GM23248 (cell line): Measurements from ENCODE around the gene LZTFL1. TPM values are rescaled to one million over a fixed set of nuclear protein-coding genes. Genes with fewer than 3 reads are reported as not detected.

ENCODE experiments used
- DNase-seq: peaks from one replicate; pipeline ENCODE4 v3.0.0-alpha.2; 2015
- H2AFZ ChIP-seq: fragments of 200-600 bp; sonication (generic); 2 replicates; pipeline ENCODE4 v1.6.1; 2016; ENCODE audit warnings: antibody characterized with exemption
- H3F3A ChIP-seq: fragments of 200-600 bp; sonication (generic); 2 replicates; pipeline ENCODE4 v1.6.1; 2016; ENCODE audit warnings: mild to moderate bottlenecking, antibody characterized with exemption, mixed run types; ENCODE audit not compliant: insufficient read depth
- H3K27ac ChIP-seq: fragments of 200-600 bp; sonication (generic); 2 replicates; pipeline ENCODE4 v1.5.1; 2016; ENCODE audit warnings: mild to moderate bottlenecking
- H3K27me3 ChIP-seq: fragments of 200-600 bp; sonication (generic); replicated peaks from 2 replicates; pipeline ENCODE4 v1.6.1; 2016; ENCODE audit warnings: mild to moderate bottlenecking; ENCODE audit not compliant: insufficient read depth
- H3K36me3 ChIP-seq: fragments of 200-600 bp; sonication (generic); 2 replicates; pipeline ENCODE4 v1.6.1; 2016; ENCODE audit warnings: low read depth, mild to moderate bottlenecking
- H3K4me1 ChIP-seq: fragments of 200-600 bp; sonication (generic); 2 replicates; pipeline ENCODE4 v1.6.1; 2016; ENCODE audit warnings: mild to moderate bottlenecking; ENCODE audit not compliant: insufficient read depth
- H3K4me2 ChIP-seq: fragments of 200-600 bp; sonication (generic); one replicate; pipeline ENCODE4 v1.6.1; 2016; ENCODE audit warnings: mild to moderate bottlenecking; ENCODE audit not compliant: unreplicated experiment
- H3K4me3 ChIP-seq: fragments of 200-600 bp; sonication (generic); 2 replicates; pipeline ENCODE4 v1.5.1; 2016; ENCODE audit warnings: mild to moderate bottlenecking
- H3K79me2 ChIP-seq: fragments of 200-600 bp; sonication (generic); 2 replicates; pipeline ENCODE4 v1.6.1; 2016; ENCODE audit warnings: mild to moderate bottlenecking; ENCODE audit not compliant: insufficient read depth
- H3K9ac ChIP-seq: fragments of 200-600 bp; sonication (generic); 2 replicates; pipeline ENCODE4 v1.6.1; 2016; ENCODE audit warnings: mild to moderate bottlenecking
- H3K9me2 ChIP-seq: fragments of 200-600 bp; sonication (generic); 2 replicates; pipeline ENCODE4 v1.6.1; 2016; ENCODE audit warnings: mixed run types, mild to moderate bottlenecking, moderate library complexity; ENCODE audit not compliant: insufficient read depth
- H3K9me3 ChIP-seq: fragments of 200-600 bp; sonication (generic); one replicate; pipeline ENCODE4 v1.6.1; 2017; ENCODE audit warnings: low read depth
- H4K20me1 ChIP-seq: fragments of 200-600 bp; sonication (generic); 2 replicates; pipeline ENCODE4 v1.6.0; 2016; ENCODE audit not compliant: insufficient read depth
- EZH2 ChIP-seq: fragments of 200-600 bp; sonication (generic); IDR thresholded peaks from 2 replicates; pipeline ENCODE4 v1.6.1; 2018; ENCODE audit warnings: antibody characterized with exemption, mild to moderate bottlenecking; ENCODE audit not compliant: insufficient read depth, poor library complexity, severe bottlenecking
- EZH2phosphoT487 ChIP-seq: fragments of 200-600 bp; sonication (generic); IDR thresholded peaks from 2 replicates; pipeline ENCODE4 v1.6.1; 2018; ENCODE audit warnings: antibody characterized with exemption, moderate library complexity, mild to moderate bottlenecking, low read depth; ENCODE audit not compliant: insufficient read depth
- WGBS, 2 experiments: methylation state at CpG; one replicate each; pipeline ENCODE4 v1.1.6; 2015 to 2017; ENCODE audit warnings: low lambda C conversion rate in 2 of 2, low coverage in 1 of 2; ENCODE audit errors: missing lambda C conversion rate in 2 of 2; 5-methylcytosine and 5-hydroxymethylcytosine counted together
- in situ Hi-C: fragments of 300-500 bp; cut with MboI; formaldehyde crosslinking; loops from 2 replicates; pipeline ENCODE4 v1.15.0; 2020
- polyA plus RNA-seq: library from polyadenylated mRNA; unstranded; fragments of >200 nt; fragmentation: Nextera tagmentation; extraction: Ambion mirVana; gene quantifications from 2 replicates; pipeline ENCODE4 v1.2.1, GENCODE V29; 2016
- total RNA-seq: library from RNA; depleted of rRNA; stranded (reverse); fragments of >200 nt; shearing (Covaris generic); gene quantifications from 2 replicates; pipeline ENCODE4 v1.2.3, GENCODE V29; 2014

The LZTFL1 gene
- total and polyA plus RNA-seq, 2 experiments from 2014 or later, result 15.1 to 18.3 TPM

- H2AFZ ChIP-seq, result no peak overlapping the region
- H3F3A ChIP-seq, result peaks cover 21% of the 10 kb centered on the region
- no peak overlapping the region for H3K27ac ChIP-seq
- H3K9ac ChIP-seq, result no peak overlapping the region
- 0 out of 2 replicates have a peak, but pooled peaks cover 17% of the 10 kb centered on the region for H3K27me3 ChIP-seq
- no peak overlapping the region for H3K4me2 ChIP-seq
- H3K9me2 ChIP-seq, result no peaks in the 10 kb centered on the region
- H3K79me2 ChIP-seq, result no peaks in the 10 kb centered on the region
- H4K20me1 ChIP-seq, result no peaks in the 10 kb centered on the region
- H3K4me1 ChIP-seq, result peaks cover 19% of the 10 kb centered on the region
- H3K36me3 ChIP-seq, result no peaks in the 10 kb centered on the region
- 87 to 94% methylated on average over 4 of the region's 4 CpGs for WGBS, 2 experiments
- TF ChIP-seq EZH2phosphoT487 (no peak), EZH2 (no peak)
- no peaks in the 10 kb centered on the region for H3K9me3 ChIP-seq
- in situ Hi-C loops, result no loop called here
- H3K4me3 ChIP-seq, result no peak overlapping the region
- DNase-seq, result no peak
These were observed 27.6 kb downstream of the LZTFL1 start for GRCh38 chr3:45814322-45814721.

- Histone ChIP-seq H3K79me2 (no peaks in the 10 kb centered on the region), H3K9me3 (no peaks in the 10 kb centered on the region), H3K36me3 (no peaks in the 10 kb centered on the region), H3K4me2 (no peak overlapping the region), H4K20me1 (no peaks in the 10 kb centered on the region), H3K4me3 (no peak overlapping the region), H3K9ac (no peak overlapping the region), H2AFZ (no peak overlapping the region), H3K9me2 (no peaks in the 10 kb centered on the region), H3K27me3 (peaks cover 7% of the 10 kb centered on the region; the same call in 1 of the 2 replicates), H3F3A (no peaks in the 10 kb centered on the region), H3K4me1 (no peaks in the 10 kb centered on the region), H3K27ac (no peak overlapping the region)
- in situ Hi-C loops, result no loop called here
- TF ChIP-seq EZH2 (no peak), EZH2phosphoT487 (no peak)
- WGBS, 2 experiments, result 65 to 67% methylated on average over 10 of the region's 10 CpGs
- no peak for DNase-seq
These were observed 34.0 kb downstream of the LZTFL1 start for GRCh38 chr3:45807681-45808540.

GRCh38 chr3:45807133-45807532, 34.8 kb downstream of the LZTFL1 start:
- in situ Hi-C loops, result no loop called here
- TF ChIP-seq EZH2phosphoT487, result no peak
- no peak for TF ChIP-seq EZH2
- DNase-seq, result no peak
- H3K36me3 ChIP-seq, result no peaks in the 10 kb centered on the region
- H3K9me3 ChIP-seq, result no peaks in the 10 kb centered on the region
- H2AFZ ChIP-seq, result no peak overlapping the region
- no peaks in the 10 kb centered on the region for H4K20me1 ChIP-seq
- no peak overlapping the region for H3K9ac ChIP-seq
- no peak overlapping the region for H3K4me2 ChIP-seq
- H3K27me3 ChIP-seq, result peaks cover 7% of the 10 kb centered on the region; the same call in 1 of the 2 replicates
- H3K9me2 ChIP-seq, result no peaks in the 10 kb centered on the region
- no peaks in the 10 kb centered on the region for H3K79me2 ChIP-seq
- H3K4me3 ChIP-seq, result no peak overlapping the region
- no peak overlapping the region for H3K27ac ChIP-seq
- 65 to 73% methylated on average over 3 of the region's 3 CpGs for WGBS, 2 experiments
- H3K4me1 ChIP-seq, result no peaks in the 10 kb centered on the region
- H3F3A ChIP-seq, result no peaks in the 10 kb centered on the region

- WGBS, 2 experiments, result 85 to 89% methylated on average over 3 of the region's 3 CpGs
- Histone ChIP-seq H3K4me3 (no peak overlapping the region), H3K9me2 (no peaks in the 10 kb centered on the region), H3K9ac (no peak overlapping the region), H3K4me2 (no peak overlapping the region), H3K36me3 (no peaks in the 10 kb centered on the region), H3F3A (no peaks in the 10 kb centered on the region), H3K27me3 (peaks cover 12% of the 10 kb centered on the region), H4K20me1 (no peaks in the 10 kb centered on the region), H3K79me2 (no peaks in the 10 kb centered on the region), H3K4me1 (no peaks in the 10 kb centered on the region), H3K27ac (no peak overlapping the region), H3K9me3 (no peaks in the 10 kb centered on the region), H2AFZ (no peak overlapping the region)
- DNase-seq, result no peak
- in situ Hi-C loops, result no loop called here
- TF ChIP-seq EZH2 (no peak), EZH2phosphoT487 (no peak)
These were observed 35.8 kb downstream of the LZTFL1 start for GRCh38 chr3:45806072-45806471.
